ENCODE data around the gene SOS2.
A peak's percentile ranks its signal among the peaks of the same experiment; 100 is the strongest.

SOS2 gene

DNA sequence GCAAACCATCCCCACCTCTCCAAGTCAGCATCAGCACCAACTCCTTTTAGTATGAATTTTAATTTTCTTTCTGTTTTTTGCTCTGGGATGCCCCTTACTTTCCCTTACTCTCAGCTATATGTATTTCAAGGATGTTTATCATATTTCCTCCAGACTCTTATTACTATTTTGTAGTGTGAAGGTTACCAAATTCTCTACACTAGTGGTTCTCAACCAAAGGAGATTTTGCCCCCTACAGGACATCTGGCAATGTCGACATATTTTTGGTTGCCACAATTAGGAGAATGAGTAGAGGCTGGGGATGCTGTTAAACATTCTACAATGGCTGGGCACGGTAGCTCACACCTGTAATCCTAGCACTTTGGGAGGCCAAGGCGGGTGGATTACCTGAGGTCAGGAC lies 29.1 kb upstream of the SOS2 start:
- POLR2A ChIA-PET (ENCODE audit: low non-redundant PET) = no interaction called here
- DNase-seq (ENCODE audit: low spot score) = peak; percentile 17
- CTCF ChIA-PET = interaction anchor here (0.6 to 0.7 kb wide), 5 partner anchors 99 to 1803 kb away, joined by 3 to 5 read pairs (median 3); no protein-coding TSS in a partner anchor

DNA sequence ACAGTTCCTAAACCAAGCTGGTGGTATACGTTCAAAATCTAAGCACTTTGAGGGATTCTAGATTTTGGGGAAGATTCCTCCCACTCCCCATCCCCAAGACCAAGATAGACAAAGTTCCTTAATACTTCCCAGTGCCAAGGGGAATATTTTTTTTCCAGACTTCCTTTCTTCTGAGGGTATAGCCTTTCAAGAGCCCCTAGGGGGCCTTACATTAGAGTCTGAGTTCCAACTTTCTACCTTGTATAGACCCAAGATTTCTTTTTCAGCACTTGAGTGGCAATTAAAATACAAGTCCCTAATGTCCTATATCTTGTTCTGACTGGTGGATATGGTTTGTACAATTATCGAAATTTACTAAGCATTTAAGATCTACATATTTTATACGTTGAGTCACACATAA lies 28.7 kb upstream of the SOS2 start:
- TF ChIP-seq, protein P1, sequence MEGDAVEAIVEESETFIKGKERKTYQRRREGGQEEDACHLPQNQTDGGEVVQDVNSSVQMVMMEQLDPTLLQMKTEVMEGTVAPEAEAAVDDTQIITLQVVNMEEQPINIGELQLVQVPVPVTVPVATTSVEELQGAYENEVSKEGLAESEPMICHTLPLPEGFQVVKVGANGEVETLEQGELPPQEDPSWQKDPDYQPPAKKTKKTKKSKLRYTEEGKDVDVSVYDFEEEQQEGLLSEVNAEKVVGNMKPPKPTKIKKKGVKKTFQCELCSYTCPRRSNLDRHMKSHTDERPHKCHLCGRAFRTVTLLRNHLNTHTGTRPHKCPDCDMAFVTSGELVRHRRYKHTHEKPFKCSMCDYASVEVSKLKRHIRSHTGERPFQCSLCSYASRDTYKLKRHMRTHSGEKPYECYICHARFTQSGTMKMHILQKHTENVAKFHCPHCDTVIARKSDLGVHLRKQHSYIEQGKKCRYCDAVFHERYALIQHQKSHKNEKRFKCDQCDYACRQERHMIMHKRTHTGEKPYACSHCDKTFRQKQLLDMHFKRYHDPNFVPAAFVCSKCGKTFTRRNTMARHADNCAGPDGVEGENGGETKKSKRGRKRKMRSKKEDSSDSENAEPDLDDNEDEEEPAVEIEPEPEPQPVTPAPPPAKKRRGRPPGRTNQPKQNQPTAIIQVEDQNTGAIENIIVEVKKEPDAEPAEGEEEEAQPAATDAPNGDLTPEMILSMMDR (conservative IDR thresholded peaks at IDR 0.05; ENCODE audit: low read depth) = no peak
- no peak for DNase-seq (ENCODE audit: low spot score)
- POLR2A ChIA-PET (ENCODE audit: low non-redundant PET) = no interaction called here
- CTCF ChIA-PET = interaction anchor here (0.6 to 0.7 kb wide), 5 partner anchors 99 to 1802 kb away, joined by 3 to 5 read pairs (median 3); no protein-coding TSS in a partner anchor
- no peak overlapping the region for H3K27ac ChIP-seq

More for the DNA sequence above, 29.1 kb upstream of the SOS2 start:
- no peak overlapping the region for H3K27ac ChIP-seq
- TF ChIP-seq, protein P1 (conservative IDR thresholded peaks at IDR 0.05; ENCODE audit: low read depth) = peak; percentile 29; the same call in 1 of the 2 replicates

DNA sequence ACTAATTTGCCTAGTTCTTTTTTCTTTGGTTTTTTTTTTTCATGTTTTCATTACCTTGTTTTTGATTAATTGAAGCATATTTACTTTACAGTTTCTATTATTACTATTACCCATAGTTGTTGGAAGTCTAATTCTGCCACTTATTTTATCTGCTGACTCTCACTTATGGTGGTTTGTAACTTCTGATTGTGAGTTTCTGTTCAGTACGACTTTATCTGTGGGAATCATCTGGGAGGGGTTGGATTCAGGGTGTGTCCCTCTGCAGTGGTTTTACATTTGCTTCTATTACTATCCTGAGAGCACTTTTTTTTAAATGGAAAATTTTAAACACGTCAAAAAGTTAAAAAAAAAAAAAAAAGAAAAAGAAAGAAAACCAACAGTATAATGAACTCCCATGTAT lies 26.4 kb upstream of the SOS2 start:
- TF ChIP-seq, protein P1 (conservative IDR thresholded peaks at IDR 0.05; ENCODE audit: low read depth) = no peak
- ChIA-PET POLR2A (ENCODE audit: low non-redundant PET) (no interaction called here), CTCF (no interaction called here)

DNA sequence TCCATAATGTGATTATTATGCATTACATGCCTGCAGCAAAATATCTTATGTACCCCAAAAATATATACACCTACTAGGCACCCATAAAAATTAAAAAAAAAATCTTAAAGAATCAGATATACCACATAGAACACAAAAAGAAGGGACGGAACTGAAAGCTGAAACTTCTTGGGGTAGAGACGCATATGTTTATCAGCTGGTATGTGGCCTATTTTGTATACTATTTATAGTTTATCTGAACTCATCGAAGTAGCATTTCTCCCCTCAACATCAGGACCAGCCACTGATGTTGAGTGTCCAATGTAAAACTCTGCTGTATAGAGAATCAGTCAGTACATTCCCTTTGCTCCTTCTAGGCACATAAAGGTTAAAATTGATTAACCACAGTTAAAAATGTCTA lies 22.9 kb upstream of the SOS2 start:
- TF ChIP-seq, protein P1 (conservative IDR thresholded peaks at IDR 0.05; ENCODE audit: low read depth) = no peak
- H3K27ac ChIP-seq = no peak overlapping the region
- ChIA-PET POLR2A (ENCODE audit: low non-redundant PET) (no interaction called here), CTCF (interaction anchor here (0.6 kb wide), 1 partner anchor 59 kb away, joined by 3 read pairs; no protein-coding TSS in a partner anchor)
- DNase-seq (ENCODE audit: low spot score) = no peak

More for the DNA sequence above, 26.4 kb upstream of the SOS2 start:
- no peak for DNase-seq (ENCODE audit: low spot score)
- H3K27ac ChIP-seq = no peak overlapping the region

DNA sequence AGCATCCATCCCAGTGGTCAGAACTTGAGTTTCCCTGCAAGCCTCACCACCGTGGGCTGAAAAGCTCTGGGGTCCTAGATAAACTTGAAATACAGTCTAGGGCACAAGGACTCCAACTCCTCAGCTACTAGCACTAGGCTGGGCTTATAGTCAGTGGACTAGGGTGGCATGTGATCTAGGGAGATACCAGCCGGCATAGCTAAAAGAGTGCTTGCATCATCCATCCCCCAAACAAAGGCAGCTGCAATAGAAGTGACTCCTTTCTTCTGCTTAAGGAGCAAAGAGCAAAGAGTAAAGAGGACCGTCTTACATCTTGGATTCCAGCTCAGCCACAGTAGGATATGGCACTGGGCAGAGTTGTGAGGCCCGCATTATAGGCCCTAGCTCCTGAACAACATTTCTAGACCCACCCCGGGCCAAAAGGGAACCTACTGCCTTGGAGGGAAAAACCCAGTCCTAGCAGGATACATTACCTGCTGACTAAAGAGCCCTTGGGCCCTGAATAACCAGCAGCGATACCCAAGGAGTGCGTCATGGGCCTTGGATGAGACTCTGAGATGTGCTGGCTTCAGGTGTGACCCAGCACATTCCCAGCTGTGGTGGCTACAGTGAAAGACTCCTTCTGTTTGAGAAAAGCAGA lies 17.9 kb upstream of the SOS2 start:
- CTCF ChIA-PET = interaction anchor here (0.6 to 0.7 kb wide), 2 partner anchors 57 to 72 kb away, joined by 3 read pairs; no protein-coding TSS in a partner anchor
- H3K27ac ChIP-seq = no peak overlapping the region
- TF ChIP-seq, protein P1 (conservative IDR thresholded peaks at IDR 0.05; ENCODE audit: low read depth) = no peak
- POLR2A ChIA-PET (ENCODE audit: low non-redundant PET) = no interaction called here
- DNase-seq (ENCODE audit: low spot score) = no peak

DNA sequence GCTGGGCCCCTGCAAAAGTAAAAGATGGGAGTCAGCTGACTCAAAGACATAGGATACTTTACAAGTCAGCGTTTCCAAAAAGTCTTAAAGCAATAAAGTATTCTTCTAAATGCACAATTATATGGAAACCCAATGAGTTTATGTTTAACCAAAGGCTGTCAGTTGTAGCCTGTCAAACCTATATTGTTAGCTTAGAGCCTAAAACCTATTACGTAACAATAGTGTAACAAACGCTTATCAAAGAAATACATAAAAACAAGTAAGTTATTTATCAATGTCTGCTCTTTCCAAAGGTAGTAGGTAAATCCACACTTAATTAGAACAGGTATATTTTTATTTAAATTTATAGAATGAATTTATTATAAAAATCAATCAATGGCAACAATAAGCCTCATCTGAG lies 15.9 kb upstream of the SOS2 start:
- ChIA-PET POLR2A (ENCODE audit: low non-redundant PET) (no interaction called here), CTCF (no interaction called here)
- TF ChIP-seq, protein P1 (conservative IDR thresholded peaks at IDR 0.05; ENCODE audit: low read depth) = no peak
- DNase-seq (ENCODE audit: low spot score) = no peak
- H3K27ac ChIP-seq = no peak overlapping the region

Data from RWPE1 (cell line).